ENCODE data around the gene WDHD1.
"Not testable (repeated sequence)": the region's sequence is repeated elsewhere in the genome, so short reads cannot be mapped to it uniquely, and the experiment has no call there.

Gene WDHD1

GRCh38 chr14:55048900-55049436, 22.1 kb upstream of the WDHD1 start:
- no peak for DNase-seq (ENCODE audit: low spot score)

- DNase-seq (ENCODE audit: low spot score) = no peak
These were observed 20.6 kb upstream of the WDHD1 start for GRCh38 chr14:55047301-55048053.

DNA sequence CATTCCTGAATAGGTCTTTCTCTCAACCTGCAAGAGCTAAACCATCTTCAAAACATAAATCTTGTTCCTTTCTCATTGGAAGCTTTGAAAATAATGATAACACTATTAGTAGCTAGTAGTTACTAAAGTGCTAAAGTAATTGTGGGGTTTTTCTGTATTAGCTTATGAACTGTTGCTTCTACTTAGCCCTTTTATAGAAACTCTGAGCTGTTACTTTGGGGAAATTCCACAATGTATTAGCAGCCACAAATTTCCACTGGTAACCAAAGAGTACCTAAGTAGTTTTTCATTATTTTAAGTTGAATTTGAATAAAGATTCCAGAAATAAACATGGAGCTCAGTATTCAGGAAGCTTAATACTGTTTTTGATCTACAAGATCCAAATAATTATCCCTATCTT, 18.2 kb upstream of the WDHD1 start:
- no peak for DNase-seq (ENCODE audit: low spot score)

- DNase-seq (ENCODE audit: low spot score) = no peak
These were observed 16.6 kb upstream of the WDHD1 start for GRCh38 chr14:55043528-55043927.

- no peak for DNase-seq (ENCODE audit: low spot score)
These were observed 11.8 kb upstream of the WDHD1 start for GRCh38 chr14:55038708-55039107.

- not testable (repeated sequence) for DNase-seq (ENCODE audit: low spot score)
These were observed 11.1 kb upstream of the WDHD1 start for GRCh38 chr14:55037995-55038394.

- no peak for DNase-seq (ENCODE audit: low spot score)
These were observed 4.3 kb upstream of the WDHD1 start for GRCh38 chr14:55031190-55031589.

DNA sequence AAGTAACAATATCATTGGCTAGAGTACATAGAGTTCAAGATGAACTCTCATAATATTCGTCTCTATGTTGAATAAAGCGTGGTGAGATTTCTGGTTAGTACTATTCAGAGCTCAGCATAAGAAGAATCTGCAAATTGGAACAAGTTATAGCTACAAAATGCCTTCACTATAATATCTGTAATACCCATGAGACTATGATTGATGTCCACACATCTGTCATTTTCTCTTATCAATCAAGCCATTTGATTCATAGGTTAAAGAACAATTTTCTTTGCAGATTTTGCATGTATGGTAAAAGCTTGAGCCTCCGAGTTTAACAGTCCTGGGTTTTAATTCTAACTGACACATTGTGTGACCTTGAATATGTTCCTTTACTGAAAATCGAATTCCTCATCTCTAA, 1.6 kb upstream of the WDHD1 start:
- DNase-seq (ENCODE audit: low spot score) = no peak

DNA sequence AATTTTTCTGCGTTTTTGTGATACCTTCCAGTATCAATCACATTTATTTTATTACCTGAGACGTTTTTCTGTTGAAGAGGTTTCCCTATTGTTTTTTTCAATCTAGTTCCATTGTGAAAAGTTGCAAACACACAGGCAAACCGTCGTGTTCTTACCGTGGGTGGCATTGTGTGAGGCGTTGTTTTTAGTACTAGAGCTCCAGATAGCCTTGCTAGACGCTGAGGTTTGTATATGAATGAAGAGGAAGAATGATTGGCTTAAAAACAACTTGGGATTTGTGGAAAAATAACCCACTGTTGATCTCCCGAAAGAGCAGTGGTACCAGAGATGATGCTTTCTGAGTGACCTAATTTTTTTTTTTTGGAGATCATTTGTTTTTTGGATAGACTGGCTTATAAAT, 1.2 kb upstream of the WDHD1 start:
- DNase-seq (ENCODE audit: low spot score) = no peak

GRCh38 chr14:55026441-55026792, 482 bp downstream of the WDHD1 start:
- DNase-seq (ENCODE audit: low spot score) = no peak

DNA sequence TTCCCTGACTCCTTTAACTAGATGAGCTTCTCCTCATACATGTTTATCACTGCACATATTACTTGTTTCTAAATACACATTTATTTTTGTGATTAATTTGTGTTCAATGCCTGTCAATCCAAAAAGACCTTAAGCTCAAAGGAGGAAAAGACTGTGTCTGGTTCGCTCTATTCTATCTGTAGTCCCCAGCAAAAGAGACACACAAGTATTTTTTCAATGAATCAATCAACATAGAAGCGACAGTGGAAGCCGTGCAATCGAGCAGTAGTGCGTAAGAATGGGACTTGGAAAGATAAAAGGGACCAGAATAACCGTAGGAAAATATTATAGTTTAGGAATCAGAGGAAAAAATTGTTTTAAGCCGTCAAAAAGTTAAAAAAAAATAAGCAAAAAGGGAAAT, 951 bp downstream of the WDHD1 start:
- DNase-seq (ENCODE audit: low spot score) = no peak

- not testable (repeated sequence) for DNase-seq (ENCODE audit: low spot score)
These were observed 2.5 kb downstream of the WDHD1 start for GRCh38 chr14:55024365-55024764.

GRCh38 chr14:55019968-55020554, 6.8 kb downstream of the WDHD1 start:
- no peak for DNase-seq (ENCODE audit: low spot score)

- DNase-seq (ENCODE audit: low spot score) = no peak
These were observed 11.9 kb downstream of the WDHD1 start for GRCh38 chr14:55015006-55015405.

DNA sequence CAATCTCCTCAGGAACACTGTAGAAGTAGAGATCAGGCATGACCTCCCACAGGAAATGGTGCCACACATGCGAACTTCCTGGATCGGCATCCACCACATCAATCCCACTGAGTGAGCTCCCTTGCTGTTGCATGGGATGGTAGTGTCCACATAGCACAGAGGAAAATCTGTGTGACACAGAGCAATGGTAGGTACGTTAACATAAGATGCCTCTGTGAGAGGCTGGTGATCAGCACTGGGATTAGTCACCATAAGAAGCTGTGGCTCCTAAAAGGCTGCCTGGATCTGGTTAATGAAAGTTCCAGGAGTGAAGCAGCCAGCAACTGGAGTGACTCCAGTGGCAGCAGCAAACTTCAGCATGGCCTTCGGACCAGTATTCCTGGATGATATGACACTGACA, 21.8 kb downstream of the WDHD1 start:
- DNase-seq (ENCODE audit: low spot score) = no peak

- no peak for DNase-seq (ENCODE audit: low spot score)
These were observed 26.5 kb downstream of the WDHD1 start for GRCh38 chr14:55000381-55000780.

DNA sequence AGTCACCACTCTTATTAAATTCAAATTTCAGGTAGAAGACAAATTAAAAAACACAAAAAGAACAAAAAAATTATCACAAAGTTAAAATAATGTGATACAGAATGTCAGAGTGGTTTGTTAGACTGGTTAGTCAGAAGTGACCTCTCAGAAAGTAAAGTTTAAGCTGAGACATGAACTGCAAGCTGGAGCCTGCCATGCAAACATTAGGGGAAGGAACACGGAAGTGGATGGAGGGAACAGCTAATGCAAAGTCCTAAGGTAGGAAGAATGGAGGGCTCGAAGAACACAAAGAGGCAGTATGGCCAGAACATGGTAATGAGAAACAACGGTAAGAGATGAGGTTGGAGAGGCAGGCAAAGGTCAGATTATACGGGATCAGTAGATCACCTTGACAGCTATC, 41.7 kb downstream of the WDHD1 start:
- DNase-seq (ENCODE audit: low spot score) = no peak

DNA sequence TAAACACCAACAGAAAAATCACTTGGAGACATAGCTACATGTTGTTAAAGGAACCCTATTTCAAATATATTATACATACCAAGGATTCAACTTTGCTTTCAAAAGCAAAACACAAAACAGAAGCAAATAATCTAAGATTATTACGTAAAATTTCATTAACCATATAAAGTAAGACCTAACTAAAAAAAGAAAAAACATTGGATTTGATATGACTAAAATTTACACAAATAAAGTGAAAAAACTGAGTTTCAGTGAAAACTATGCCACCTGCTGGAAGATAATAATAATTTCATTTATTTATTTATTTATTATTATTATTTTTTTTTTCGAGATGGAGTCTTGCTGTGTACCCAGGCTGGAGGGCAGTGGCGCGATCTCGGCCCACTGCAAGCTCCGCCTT, 45.2 kb downstream of the WDHD1 start:
- no peak for DNase-seq (ENCODE audit: low spot score)

DNA sequence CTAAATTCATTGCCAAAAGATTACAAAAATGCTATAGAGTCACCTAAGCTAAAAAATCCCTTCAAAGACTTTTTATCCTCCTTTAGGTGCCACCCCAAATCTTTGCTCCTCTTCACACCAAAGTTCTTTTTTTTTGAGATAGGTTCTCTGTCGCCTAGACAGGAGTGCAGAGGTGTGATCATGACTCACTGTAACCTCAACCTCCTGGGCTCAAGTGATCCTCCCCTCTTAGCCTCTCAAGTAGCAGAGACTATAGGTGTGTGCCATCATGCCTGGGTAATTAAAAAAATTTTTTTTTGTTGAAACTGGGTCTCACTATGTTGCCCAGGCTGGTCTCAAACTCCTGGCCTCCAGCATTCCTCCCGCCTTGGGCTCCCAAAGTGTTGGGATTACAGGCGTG, 47.9 kb downstream of the WDHD1 start:
- DNase-seq (ENCODE audit: low spot score) = no peak

DNA sequence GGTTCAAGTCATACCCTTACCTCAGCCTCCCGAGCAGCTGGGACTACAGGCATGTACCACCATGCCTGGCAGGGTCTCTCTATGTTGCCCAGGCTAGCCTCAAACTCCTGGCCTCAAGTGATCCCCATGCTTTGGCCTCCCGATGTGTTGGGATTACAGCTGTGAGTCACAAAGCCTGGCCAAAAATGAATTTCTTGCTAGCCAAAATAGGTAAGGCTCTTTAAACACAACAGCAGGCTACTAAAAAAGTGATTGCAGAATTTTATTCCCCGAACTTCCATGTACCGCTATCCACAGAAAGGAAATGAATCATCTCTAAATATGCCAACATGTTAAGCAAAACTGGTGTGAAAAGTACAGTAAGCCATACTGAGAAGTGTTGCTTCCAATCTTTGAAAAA, 50.6 kb downstream of the WDHD1 start:
- DNase-seq (ENCODE audit: low spot score) = no peak

GRCh38 chr14:54975856-54976255, 51.0 kb downstream of the WDHD1 start:
- no peak for DNase-seq (ENCODE audit: low spot score)

DNA sequence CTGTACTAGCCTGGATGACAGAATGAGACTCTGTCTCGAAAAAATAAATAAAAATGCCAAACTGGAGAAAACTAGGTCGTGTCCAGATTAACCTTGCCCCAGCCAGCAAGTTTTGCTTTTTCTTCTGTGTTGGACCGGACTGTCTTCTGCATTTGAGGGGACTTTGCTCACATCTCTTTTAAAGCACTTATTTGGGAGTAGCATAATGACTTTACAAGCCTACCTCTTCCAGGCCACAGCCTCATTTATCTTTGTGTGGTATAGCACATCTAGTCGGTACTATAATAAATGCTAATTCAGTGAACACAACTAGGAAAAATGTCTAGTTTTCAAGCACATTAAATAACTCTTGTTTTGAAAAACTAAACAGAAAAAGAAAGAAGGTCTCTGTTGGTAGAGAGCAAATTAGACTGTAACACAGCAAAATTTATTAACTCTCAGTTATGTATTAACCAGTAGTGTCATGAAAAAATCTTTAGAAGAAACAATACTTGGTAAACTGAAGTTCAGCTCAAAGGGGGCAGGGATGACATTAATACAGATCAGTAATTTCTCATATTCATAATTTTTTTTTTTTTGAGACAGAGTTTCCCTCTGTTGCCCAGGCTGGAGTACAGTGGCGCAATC, 52.0 kb downstream of the WDHD1 start:
- no peak for DNase-seq (ENCODE audit: low spot score)

GRCh38 chr14:54967496-54967895, 59.4 kb downstream of the WDHD1 start:
- no peak for DNase-seq (ENCODE audit: low spot score)
